Esophagus squamous epithelium (tissue), 4 donors: ENCODE results near the gene SIRPB2.

Experiments used
- POLR2A ChIP-seq, 4 donors: fragments of 450-650 bp; IDR thresholded peaks; one replicate each; pipeline ENCODE4 v1.6.1; 2017; ENCODE audit warnings: antibody characterized with exemption in 4 of 4, mild to moderate bottlenecking in 4 of 4, moderate library complexity in 3 of 4
- TF ChIP-seq, protein P1 (sequence below), 6 experiments: fragments of 450-650 bp in 4 of 6; fragments of 200-600 bp in 2 of 6; sonication (generic) in 2 of 6; IDR thresholded peaks; one replicate each; pipeline ENCODE4 v1.5.1; 2016 to 2019; ENCODE audit warnings: antibody characterized with exemption in 6 of 6, mild to moderate bottlenecking in 4 of 6, moderate library complexity in 4 of 6

DNA sequence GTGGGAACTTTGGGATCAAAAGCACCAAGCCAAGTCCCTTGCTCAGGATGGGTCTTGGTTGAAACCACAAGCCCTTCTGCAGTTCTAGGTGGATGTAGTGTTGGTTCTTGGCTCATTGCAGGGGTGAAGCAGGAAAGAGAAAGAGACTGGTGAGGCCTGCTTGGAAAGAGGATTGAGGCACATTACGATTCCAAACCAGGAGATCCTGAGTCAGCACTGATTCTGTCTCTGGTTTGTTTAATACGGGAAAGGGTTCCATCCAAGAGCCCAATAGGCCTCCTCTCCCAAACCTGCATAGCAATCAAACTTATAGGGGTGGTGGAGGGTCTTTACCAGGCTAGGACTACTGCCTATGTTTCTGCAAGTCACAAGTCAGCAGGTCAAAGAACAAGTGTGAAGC is 48.9 kb downstream of the SIRPB2 start:
- TF ChIP-seq, protein P1, sequence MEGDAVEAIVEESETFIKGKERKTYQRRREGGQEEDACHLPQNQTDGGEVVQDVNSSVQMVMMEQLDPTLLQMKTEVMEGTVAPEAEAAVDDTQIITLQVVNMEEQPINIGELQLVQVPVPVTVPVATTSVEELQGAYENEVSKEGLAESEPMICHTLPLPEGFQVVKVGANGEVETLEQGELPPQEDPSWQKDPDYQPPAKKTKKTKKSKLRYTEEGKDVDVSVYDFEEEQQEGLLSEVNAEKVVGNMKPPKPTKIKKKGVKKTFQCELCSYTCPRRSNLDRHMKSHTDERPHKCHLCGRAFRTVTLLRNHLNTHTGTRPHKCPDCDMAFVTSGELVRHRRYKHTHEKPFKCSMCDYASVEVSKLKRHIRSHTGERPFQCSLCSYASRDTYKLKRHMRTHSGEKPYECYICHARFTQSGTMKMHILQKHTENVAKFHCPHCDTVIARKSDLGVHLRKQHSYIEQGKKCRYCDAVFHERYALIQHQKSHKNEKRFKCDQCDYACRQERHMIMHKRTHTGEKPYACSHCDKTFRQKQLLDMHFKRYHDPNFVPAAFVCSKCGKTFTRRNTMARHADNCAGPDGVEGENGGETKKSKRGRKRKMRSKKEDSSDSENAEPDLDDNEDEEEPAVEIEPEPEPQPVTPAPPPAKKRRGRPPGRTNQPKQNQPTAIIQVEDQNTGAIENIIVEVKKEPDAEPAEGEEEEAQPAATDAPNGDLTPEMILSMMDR (IDR thresholded peaks at IDR 0.05): no peak
- TF ChIP-seq POLR2A (IDR thresholded peaks at IDR 0.05): no peak
